HG03066 (cell line): ENCODE data around the gene OLFM3.

Source experiments
- ATAC-seq: cut with Tn5 transposase; IDR thresholded peaks from one replicate; pipeline ENCODE4 v1.9.1; 2021; ENCODE audit warnings: low read depth; ENCODE audit not compliant: unreplicated experiment

OLFM3 gene

GRCh38 chr1:101854271-101854670, 142.5 kb downstream of the OLFM3 start:
- no peak for ATAC-seq

- ATAC-seq: no peak
These were observed 143.8 kb downstream of the OLFM3 start for GRCh38 chr1:101852936-101853335.

- no peak for ATAC-seq
These were observed 147.4 kb downstream of the OLFM3 start for GRCh38 chr1:101849356-101849755.

- no peak for ATAC-seq
These were observed 149.1 kb downstream of the OLFM3 start for GRCh38 chr1:101847626-101848025.

- ATAC-seq: no peak
These were observed 149.9 kb downstream of the OLFM3 start for GRCh38 chr1:101846820-101847219.

- no peak for ATAC-seq
These were observed 153.6 kb downstream of the OLFM3 start for GRCh38 chr1:101843160-101843559.

GRCh38 chr1:101841824-101842223, 154.9 kb downstream of the OLFM3 start:
- no peak for ATAC-seq

GRCh38 chr1:101835988-101836387, 160.7 kb downstream of the OLFM3 start:
- no peak for ATAC-seq

- no peak for ATAC-seq
These were observed 163.4 kb downstream of the OLFM3 start for GRCh38 chr1:101833312-101833711.

GRCh38 chr1:101826416-101826815, 170.3 kb downstream of the OLFM3 start:
- no peak for ATAC-seq

GRCh38 chr1:101820071-101820470, 176.7 kb downstream of the OLFM3 start:
- ATAC-seq: no peak

GRCh38 chr1:101816262-101816661, 180.5 kb downstream of the OLFM3 start:
- ATAC-seq: no peak

- ATAC-seq: no peak
These were observed 198.3 kb downstream of the OLFM3 start for GRCh38 chr1:101798417-101798816.

GRCh38 chr1:101797722-101798121, 199.0 kb downstream of the OLFM3 start:
- ATAC-seq: no peak

- no peak for ATAC-seq
These were observed 215.4 kb downstream of the OLFM3 start for GRCh38 chr1:101781201-101781831.

GRCh38 chr1:101769520-101769919, 227.2 kb downstream of the OLFM3 start:
- ATAC-seq: peak; percentile 73

GRCh38 chr1:101757985-101758384, 238.7 kb downstream of the OLFM3 start:
- ATAC-seq: no peak

GRCh38 chr1:101756411-101756810, 240.3 kb downstream of the OLFM3 start:
- no peak for ATAC-seq
